HG03571 (cell line): ENCODE results near the gene CCDC88B.
A peak's percentile ranks its signal among the peaks of the same experiment; 100 is the strongest.

Experiments used
- ATAC-seq: cut with Tn5 transposase; IDR thresholded peaks from one replicate; pipeline ENCODE4 v1.9.1; 2021; ENCODE audit not compliant: unreplicated experiment

The CCDC88B gene, protein sequence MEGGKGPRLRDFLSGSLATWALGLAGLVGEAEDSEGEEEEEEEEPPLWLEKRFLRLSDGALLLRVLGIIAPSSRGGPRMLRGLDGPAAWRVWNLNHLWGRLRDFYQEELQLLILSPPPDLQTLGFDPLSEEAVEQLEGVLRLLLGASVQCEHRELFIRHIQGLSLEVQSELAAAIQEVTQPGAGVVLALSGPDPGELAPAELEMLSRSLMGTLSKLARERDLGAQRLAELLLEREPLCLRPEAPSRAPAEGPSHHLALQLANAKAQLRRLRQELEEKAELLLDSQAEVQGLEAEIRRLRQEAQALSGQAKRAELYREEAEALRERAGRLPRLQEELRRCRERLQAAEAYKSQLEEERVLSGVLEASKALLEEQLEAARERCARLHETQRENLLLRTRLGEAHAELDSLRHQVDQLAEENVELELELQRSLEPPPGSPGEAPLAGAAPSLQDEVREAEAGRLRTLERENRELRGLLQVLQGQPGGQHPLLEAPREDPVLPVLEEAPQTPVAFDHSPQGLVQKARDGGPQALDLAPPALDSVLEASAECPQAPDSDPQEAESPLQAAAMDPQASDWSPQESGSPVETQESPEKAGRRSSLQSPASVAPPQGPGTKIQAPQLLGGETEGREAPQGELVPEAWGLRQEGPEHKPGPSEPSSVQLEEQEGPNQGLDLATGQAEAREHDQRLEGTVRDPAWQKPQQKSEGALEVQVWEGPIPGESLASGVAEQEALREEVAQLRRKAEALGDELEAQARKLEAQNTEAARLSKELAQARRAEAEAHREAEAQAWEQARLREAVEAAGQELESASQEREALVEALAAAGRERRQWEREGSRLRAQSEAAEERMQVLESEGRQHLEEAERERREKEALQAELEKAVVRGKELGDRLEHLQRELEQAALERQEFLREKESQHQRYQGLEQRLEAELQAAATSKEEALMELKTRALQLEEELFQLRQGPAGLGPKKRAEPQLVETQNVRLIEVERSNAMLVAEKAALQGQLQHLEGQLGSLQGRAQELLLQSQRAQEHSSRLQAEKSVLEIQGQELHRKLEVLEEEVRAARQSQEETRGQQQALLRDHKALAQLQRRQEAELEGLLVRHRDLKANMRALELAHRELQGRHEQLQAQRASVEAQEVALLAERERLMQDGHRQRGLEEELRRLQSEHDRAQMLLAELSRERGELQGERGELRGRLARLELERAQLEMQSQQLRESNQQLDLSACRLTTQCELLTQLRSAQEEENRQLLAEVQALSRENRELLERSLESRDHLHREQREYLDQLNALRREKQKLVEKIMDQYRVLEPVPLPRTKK (N-terminal part only)

DNA sequence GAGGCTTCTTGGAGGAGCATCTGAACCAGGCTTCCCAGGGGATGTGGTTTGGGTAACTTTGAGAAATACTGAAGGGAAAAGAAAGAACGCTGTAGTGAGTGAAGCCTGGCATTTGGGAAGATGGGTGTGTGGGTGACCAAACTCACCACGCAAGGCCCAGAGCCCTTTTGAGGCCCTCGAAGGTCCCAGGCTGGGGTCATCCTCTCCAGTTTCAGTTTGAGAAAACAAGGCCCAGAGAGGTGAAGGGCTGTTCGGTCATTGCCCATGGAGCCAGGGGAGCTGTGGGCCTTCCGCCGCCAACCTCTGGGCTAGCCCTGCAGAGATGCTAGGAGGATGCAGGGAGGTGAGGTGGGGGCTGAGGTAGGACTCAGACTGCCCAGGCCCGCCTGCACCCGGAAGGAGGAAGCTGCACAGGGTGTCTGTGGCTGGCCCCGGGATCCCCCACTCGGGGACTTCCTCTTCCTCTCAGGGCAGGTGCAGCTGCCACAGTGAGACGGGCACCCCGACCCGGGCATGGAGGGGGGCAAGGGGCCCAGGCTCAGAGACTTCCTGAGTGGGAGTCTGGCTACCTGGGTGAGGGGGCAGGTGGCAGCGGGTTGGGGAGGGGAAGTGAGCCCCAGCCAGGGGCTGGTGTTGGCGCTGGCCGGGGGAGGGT, at the start of gene CCDC88B:
CCDC88B (plus strand) TSS at position 451 of the 655 bp plus-strand sequence; CDS start at position 514, 63 bp downstream.
- ATAC-seq = peak; percentile 42

DNA sequence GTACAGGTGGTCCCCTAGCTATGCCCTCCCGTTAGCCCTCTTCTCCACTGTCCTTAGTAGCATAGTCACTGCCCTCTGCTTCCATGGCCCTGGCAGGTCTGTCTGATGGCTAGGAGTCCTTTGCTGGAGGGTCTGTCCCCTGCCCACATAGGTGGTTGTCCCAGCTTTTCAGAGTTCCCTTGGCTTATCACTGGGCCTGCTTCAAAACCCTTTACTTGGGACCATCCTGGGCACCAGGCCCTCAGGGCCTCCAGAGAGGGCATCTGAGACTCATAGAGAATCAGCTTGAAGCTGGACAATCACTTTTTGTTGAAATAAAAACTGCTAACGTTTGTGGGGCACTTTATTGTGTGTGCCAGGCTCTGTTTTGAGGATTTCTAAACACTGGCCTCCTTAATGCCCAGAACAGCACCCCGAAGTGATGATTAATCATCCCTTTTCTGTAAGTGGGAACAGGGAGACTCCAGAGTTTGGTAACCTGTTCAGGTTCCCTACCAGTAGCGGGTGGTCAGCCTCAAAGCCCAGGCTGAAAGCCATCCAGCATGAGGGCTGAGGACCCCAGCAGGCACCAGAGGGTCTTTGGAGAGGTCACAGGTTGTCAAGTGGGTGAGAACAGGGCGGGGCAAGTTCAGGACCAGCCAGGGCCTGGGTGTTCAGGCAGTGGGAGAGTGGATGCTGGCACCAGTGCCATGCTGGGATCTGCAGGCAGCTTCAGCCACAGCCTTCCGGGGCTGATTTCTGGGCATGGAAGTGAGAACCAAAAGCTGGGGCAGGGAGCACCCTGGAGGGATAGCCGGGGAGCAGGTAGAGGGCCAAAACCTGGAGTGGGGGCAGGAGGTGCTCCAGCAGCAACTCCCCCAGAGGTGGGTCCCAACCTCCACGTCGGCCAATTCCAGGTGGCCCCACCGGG, 49.4 kb upstream of the CCDC88B start:
- no peak for ATAC-seq

DNA sequence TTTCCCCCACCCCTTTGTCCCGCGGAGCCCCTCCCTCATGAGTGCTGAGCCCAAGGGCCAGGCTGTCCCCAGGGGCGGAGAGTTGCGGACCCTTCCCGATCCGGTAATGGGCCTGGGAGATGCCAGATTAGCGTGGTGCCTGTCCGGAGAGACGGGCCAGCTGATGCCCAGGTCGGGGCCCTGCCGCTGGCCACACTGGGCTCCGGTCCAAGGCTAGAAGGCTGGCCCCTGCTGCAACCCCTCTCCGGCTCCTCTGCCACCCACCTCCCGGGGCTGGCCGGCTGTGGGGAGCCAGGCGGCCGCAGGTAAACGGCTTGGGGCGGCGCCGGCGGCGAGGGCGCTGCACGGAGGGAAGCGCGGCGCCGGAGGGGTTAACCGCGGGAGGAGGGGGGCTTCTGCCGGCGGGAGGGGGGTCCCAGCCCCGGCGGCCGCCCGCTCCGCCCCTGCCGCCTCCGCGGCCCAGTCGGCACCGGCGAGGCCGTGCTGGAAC, 48.7 kb upstream of the CCDC88B start, which contains the start of gene KCNK4:
KCNK4 (plus strand) TSS at position 41 of the 490 bp plus-strand sequence. CDS start 1,717 bp downstream, outside the sequence.
- ATAC-seq = no peak

DNA sequence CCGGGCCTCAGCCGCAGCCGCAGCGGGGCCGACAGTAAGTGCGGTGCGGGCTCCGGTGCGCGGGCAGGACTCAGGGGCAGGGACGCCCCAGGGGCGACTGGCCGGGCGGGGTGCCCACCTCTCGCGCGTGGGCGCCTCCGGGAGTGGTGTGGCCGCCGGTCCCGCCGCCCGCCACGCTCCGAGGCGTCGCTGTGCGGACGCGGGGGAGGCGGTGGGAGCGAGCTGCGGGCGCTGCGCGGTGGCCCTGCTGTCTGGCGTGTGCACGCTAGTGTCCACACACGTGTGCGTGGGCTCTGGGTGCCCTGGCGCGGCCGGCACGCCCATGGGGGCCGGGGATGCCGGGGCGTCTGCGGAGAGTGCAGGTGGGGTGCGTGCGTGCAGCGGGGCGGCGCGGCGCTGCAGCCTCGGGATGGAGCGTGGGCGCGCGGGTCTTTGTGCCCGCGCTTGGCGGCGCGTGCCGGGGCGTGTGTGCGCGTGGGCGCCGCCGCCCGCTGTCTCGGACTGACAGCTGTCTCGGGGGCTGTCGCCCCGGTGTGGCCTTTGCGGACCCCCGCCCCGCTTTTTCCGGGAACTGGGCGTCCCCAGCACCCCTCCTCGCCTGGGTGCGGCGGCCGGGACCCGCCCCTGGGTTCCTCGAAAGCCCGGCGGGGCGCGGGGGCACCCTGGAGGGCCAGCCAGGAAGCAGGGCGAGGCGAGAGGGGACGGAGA, 48.1 kb upstream of the CCDC88B start:
- no peak for ATAC-seq

DNA sequence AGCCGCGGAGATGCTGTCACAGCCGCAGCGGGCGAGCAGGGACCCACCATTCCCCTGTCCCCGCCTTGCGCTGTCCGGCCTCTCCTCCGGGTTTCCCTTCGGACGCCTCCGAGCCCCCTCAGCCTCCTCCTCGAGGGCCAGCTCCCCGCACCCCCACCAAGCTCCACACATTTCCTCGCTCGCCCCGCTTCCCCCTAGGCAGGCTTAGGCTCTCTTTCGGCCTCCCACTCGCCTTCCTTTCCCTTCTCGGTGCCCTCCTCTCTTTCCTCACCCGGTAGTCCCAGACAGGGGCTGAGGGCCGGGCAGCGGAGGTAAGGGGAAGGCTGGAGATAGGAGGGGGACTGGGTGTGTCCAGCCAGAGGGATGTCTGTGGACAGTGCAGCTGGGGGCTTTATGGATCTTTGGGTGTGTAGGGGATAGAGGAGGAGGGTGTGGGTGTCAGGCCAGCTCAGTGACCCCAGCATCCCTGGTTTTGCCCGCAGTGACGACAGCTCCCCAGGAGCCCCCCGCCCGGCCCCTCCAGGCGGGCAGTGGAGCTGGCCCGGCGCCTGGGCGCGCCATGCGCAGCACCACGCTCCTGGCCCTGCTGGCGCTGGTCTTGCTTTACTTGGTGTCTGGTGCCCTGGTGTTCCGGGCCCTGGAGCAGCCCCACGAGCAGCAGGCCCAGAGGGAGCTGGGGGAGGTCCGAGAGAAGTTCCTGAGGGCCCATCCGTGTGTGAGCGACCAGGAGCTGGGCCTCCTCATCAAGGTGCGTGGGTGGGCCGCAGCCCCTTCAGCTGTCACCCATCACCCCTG, 47.3 kb upstream of the CCDC88B start:
- ATAC-seq = no peak

DNA sequence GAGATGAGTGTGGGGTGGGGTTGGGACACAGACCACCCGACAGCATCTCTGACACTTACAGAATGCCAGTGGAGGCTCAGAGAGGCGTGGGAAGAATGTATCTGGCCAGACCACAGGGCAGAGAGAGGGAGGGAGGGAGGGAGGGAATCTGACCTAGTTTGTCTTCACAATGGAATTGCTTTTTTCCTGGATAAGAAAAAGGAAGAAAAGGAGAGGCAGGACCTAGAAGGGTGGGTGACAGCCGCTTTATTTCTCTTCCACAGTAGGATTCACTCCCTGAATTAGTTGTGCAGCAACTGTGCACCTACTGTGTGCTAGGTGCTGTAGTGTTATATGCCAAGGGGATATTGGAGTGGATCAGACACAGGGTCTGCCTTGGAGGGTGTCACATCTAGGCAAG, 45.2 kb upstream of the CCDC88B start:
- no peak for ATAC-seq

DNA sequence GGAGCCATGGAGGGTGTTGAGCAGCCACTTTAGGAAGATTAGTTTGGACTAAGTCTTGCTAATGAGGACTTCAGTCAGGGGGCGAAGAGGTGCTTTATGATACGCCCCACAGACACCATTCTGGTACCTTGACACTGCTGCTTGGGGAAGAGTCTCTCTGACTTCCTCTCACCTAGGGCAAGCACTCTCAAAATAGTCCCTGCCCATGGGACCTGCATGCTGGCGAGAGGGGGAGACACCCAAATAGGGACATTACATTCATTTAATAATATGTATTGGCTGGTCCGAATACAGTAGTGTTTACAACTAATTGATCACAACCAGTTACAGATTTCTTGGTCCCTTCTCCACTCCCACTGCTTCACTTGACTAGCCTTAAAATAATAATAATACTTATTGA, 44.2 kb upstream of the CCDC88B start:
- ATAC-seq = no peak

DNA sequence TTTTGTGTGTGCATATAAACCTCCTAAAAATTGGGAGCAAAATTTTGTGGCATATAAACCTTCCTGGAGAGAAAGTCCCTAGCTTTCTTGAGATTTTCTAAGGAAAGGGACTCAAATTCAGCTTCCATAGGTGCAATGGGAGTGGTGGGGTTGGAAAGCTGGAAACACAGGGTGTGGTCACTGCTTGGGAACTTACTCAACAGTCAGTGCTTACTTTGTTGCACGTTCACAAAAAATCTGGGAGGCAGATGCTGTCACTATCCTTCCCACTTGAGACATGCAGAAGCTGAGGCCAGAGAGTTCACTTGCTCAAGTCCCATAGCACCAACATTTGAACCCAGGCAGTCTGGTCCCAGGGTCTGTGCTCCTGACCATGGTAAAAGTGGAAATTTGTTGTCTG, 43.8 kb upstream of the CCDC88B start:
- ATAC-seq = no peak

DNA sequence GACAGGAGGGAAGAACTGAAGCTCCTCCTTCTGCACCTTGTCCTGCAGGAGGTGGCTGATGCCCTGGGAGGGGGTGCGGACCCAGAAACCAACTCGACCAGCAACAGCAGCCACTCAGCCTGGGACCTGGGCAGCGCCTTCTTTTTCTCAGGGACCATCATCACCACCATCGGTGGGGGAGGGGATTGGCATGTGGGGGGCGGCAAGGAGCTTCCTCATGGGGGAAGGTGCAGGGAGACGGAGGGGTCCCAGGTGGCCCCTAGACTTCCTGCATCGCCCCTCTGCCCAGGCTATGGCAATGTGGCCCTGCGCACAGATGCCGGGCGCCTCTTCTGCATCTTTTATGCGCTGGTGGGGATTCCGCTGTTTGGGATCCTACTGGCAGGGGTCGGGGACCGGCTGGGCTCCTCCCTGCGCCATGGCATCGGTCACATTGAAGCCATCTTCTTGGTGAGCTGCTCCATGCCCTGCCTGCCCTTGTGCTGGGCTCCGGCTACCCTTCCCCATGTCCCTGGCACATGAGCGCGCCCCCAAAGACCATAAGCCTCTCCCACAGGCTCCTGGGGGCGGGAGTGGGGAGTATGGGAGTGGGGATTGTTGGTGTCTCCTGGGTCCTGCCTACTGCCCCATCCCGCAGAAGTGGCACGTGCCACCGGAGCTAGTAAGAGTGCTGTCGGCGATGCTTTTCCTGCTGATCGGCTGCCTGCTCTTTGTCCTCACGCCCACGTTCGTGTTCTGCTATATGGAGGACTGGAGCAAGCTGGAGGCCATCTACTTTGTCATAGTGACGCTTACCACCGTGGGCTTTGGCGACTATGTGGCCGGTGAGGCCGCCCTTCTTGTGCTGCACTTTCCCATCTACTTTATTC, 42.9 kb upstream of the CCDC88B start:
- no peak for ATAC-seq

DNA sequence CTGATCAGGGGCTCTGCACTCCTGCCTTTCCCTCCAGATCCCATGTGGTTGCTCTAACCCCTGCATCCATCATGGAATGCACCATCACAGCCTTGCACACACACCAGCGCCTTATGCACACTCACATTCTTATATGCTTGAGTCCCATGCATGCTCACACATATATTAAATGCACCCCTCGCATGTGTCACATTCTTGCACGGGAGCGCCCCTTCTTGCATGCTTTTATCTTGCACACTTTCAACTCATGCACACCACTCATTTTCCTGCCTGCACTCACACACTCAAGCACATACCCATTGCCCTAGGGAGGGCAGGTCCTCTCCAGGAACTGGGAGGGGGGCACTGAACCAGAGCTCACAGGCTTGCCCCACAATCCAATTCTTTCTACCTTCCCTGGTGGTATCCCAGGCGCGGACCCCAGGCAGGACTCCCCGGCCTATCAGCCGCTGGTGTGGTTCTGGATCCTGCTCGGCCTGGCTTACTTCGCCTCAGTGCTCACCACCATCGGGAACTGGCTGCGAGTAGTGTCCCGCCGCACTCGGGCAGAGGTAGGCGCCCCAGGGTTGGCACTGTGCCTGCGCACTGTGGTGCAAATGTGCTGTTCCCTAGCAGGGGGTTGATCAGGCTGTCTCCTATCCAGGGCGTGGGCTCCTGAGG, 42.2 kb upstream of the CCDC88B start:
- ATAC-seq = no peak

DNA sequence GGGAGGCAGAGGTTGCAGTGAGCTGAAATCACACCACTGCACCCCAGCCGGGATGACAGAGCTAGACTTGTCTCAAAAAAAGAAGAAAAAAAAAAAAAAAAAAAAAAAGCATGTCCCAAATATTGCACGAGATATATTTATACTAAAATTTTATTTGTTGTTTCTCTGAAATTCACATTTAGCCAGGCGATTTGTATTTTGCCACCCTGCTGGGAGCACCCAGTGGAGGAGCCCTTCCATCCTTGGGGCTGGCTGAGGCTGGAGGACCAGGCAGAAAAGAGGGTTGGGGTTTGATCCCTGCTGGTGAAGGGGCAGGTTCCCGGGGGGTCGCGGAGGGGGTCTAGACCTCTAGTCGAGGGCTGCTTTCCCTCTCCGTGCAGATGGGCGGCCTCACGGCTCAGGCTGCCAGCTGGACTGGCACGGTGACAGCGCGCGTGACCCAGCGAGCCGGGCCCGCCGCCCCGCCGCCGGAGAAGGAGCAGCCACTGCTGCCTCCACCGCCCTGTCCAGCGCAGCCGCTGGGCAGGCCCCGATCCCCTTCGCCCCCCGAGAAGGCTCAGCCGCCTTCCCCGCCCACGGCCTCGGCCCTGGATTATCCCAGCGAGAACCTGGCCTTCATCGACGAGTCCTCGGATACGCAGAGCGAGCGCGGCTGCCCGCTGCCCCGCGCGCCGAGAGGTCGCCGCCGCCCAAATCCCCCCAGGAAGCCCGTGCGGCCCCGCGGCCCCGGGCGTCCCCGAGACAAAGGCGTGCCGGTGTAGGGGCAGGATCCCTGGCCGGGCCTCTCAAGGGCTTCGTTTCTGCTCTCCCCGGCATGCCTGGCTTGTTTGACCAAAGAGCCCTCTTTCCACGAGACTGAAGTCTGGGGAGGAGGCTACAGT, 40.8 kb upstream of the CCDC88B start:
- ATAC-seq = no peak

DNA sequence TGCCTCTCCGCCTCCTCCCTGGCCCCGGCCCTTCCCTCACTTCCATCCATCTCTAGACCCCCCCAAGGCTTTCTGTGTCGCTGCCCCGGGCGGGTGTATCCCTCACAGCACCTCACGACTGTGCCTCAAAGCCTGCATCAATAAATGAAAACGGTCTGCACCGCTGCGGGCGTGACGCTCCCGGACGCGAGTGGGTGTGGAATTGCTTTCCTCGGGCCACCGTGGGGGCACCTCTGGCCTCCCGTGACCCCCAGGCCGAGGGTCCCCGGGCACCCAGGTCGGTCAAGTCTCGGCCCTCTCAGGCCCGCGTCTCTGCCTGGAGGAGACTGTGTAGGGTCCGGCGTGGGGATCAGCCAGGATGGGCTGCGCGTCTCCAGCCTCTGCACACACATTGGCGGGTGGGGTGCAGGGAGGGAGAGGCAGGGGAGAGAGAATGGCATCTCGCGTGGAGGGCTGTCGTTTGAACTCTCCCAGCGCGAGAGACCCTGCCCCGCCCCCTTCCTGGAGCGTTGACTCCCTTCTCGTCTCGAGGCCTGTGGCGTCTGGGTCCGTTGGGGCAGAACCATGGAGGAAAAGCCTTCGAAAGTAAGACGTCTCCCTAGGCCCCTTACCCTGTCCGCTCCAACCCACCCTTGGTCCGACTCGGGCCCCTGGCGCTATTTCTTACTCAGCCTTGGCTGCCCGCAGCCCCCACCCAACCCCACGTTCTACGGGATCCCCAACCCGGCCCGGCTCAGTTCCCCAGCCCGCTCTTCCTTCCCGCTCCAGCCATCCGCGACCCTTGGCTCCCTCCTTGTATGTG, 40.0 kb upstream of the CCDC88B start, which contains the start of gene CATSPERZ:
CATSPERZ (plus strand) TSS at position 512 of the 802 bp plus-strand sequence; CDS start at position 565, 53 bp downstream.
- no peak for ATAC-seq

DNA sequence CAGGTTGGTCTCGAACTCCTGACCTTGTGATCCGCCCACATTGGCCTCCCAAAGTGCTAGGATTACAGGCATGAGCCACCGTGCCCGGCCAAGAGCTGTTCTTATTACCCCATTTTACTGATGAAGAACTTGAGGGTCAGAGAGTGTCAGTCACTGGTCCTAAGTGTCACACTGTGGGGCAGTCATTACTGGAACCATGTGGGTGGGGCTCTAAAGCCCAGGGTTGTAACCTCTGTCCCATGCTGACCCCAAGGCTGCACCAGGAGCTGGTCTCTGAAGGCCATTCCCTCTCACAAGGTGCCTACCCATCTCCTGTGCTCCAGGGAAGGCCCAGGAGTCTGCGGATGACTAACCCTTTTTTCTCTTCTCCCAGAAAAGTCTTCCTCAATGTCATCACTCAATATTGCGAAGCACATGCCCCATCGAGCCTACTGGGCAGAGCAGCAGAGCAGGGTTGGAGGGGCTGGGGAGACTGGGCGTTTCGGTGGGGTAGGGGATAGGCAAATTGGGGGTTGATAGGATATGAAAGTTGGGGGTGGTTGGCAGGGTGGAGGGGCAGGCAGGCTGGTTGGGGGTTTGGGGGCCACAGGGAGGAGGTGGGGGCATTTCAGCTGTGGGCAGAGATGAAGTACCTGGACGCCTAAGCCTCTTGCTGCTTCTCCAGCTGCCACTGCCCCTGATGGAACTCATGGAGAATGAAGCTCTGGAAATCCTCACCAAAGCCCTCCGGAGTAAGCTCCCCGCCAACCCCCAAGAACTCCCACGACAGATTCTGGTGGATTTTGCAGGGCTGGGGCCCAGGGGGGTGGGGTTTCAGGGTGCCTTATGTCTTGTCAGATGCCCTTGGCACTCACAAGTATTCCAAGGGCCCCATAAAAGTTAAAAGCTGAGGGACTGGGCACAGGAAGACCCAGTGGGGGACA, 36.6 kb upstream of the CCDC88B start:
- ATAC-seq = no peak

DNA sequence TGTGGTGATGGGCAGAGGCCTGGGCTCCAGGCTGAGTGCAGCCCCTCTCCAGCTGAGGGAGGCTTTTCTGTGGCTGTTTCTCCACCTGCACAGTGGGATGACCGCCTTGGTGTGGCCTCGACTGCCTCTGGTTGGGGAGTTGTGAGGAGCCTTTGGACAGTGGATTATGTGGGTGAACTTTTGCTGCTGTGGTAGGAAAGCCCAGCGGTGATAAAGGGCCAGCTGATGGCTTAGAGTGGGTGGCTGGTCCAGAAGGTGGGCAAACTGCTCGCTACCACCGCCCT, 36.0 kb upstream of the CCDC88B start:
- ATAC-seq = no peak
